IPS-18a (cell line): ENCODE data around the gene ADARB1.

Experiments
- H3K27ac ChIP-seq: one replicate; pipeline ENCODE4 v1.5.1; 2013; ENCODE audit warnings: low read length
- H3K27me3 ChIP-seq: one replicate; pipeline ENCODE4 v1.6.1; 2013; ENCODE audit warnings: mild to moderate bottlenecking, low read length; ENCODE audit not compliant: control insufficient read depth, insufficient read depth
- H3K36me3 ChIP-seq: one replicate; pipeline ENCODE4 v1.6.1; 2013; ENCODE audit warnings: low read depth, low read length; ENCODE audit not compliant: control insufficient read depth
- H3K4me1 ChIP-seq: one replicate; pipeline ENCODE4 v1.6.1; 2013; ENCODE audit warnings: low read depth, low read length; ENCODE audit not compliant: control insufficient read depth
- H3K4me3 ChIP-seq: one replicate; pipeline ENCODE4 v1.5.1; 2013; ENCODE audit warnings: low read length
- H3K9ac ChIP-seq: one replicate; pipeline ENCODE4 v1.6.1; 2013; ENCODE audit warnings: mild to moderate bottlenecking, low read length, moderate library complexity
- H3K9me3 ChIP-seq: one replicate; pipeline ENCODE4 v1.6.1; 2013; ENCODE audit warnings: low read depth, low read length; ENCODE audit not compliant: control insufficient read depth

ADARB1 gene

GRCh38 chr21:45051580-45052434, 22.6 kb upstream of the ADARB1 start:
- Histone ChIP-seq H3K4me1 (peaks cover 14% of the 10 kb centered on the region), H3K27me3 (no peaks in the 10 kb centered on the region), H3K9me3 (no peaks in the 10 kb centered on the region), H3K36me3 (no peaks in the 10 kb centered on the region), H3K27ac (no peak overlapping the region), H3K9ac (no peak overlapping the region), H3K4me3 (no peak overlapping the region)

DNA sequence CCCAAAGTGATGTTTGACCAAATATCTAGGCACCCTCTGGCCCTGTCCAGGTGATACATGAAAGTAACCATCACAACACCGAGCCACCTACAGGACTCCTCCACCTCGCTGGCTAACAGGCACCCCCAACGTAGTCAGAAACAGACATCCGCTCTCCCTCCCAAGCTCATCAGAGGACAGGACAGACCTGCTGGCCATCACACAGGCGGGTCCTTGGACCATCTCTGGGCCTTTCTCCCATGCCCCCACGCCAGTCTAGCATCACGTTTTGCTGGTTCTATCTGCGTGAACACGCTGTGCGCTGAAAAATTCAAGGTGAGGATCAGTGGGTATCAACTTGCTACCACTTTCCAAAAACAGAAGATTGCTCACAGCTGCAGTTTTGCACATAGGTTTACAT, 21.4 kb upstream of the ADARB1 start:
- H3K4me1 ChIP-seq, result peaks cover 14% of the 10 kb centered on the region
- H3K9me3 ChIP-seq, result no peaks in the 10 kb centered on the region
- H3K4me3 ChIP-seq, result no peak overlapping the region
- H3K9ac ChIP-seq, result no peak overlapping the region
- no peak overlapping the region for H3K27ac ChIP-seq
- no peaks in the 10 kb centered on the region for H3K27me3 ChIP-seq
- H3K36me3 ChIP-seq, result no peaks in the 10 kb centered on the region

GRCh38 chr21:45053561-45054226, 20.7 kb upstream of the ADARB1 start:
- H3K4me1 ChIP-seq, result peaks cover 14% of the 10 kb centered on the region
- no peak overlapping the region for H3K27ac ChIP-seq

DNA sequence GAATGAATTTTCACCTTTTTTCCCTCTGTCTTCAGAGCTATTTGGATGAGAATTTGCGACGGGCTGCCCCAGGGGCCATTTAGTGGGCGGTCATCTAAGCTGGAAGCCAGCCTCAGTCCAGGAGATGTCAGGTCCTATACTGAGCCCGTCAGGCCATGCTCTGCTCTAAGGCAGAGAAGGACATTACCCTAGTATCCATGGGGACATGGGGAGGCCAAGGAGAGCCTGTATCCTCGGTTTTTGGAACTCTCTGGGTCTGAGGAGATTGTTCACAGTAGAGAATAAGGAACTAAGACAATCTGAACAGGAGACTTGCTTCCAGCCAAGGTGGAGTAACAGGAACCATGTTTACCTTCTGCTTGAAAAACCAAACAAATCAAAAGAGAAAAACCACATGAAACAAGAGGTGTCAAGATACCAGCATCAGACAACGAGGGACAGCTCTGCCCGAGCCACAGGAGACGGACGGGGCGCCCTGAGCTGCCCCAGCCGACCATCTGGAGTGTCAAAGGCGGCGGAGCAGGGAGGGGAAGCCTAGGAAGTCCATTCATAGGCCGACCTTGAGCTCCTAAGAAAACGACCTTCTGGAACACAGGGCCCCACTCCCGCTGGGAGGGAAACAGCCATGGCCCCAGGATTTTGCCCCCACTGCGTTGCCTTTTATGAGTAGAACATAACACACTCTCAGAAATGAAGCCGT, 20.0 kb upstream of the ADARB1 start:
- Histone ChIP-seq H3K36me3 (no peaks in the 10 kb centered on the region), H3K9me3 (no peaks in the 10 kb centered on the region), H3K9ac (no peak overlapping the region), H3K27ac (no peak overlapping the region), H3K27me3 (no peaks in the 10 kb centered on the region), H3K4me1 (peaks cover 14% of the 10 kb centered on the region), H3K4me3 (no peak overlapping the region)

More at GRCh38 chr21:45053561-45054226, 20.7 kb upstream of the ADARB1 start:
- H3K36me3 ChIP-seq, result no peaks in the 10 kb centered on the region
- H3K9me3 ChIP-seq, result no peaks in the 10 kb centered on the region
- no peak overlapping the region for H3K4me3 ChIP-seq
- H3K27me3 ChIP-seq, result no peaks in the 10 kb centered on the region
- no peak overlapping the region for H3K9ac ChIP-seq

DNA sequence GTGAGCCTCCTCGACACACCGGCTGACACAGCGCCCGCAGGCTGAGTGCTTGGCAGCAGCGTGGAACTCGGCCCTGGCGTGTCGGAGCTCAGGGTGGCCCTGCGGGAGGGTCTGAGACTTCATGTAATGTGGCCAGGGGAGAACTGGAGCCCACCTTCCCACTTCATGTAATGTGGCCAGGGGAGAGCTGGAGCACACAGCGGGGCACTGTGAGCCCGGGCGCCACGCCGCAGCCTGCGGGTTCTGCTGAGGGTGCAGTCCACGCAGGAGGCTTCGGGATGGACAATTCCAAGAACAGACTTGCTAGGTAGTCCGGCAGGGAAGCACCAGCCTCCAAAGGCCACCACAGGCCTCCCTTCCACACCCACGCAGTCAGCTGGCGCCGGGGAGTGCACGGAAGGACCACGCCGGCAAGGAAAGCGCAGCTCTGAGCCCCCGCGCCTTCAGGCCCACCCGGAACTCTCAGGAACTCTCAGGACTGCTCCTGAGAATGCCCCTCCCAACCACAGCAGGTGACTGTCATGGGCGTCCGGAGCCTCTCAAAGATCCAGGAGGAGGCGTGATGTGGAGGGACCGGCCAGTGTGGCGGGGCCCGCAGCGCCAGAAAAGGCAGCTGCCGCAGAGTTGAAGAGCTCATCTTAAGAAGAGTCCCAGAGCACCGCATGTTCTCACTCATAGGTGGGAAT, 19.3 kb upstream of the ADARB1 start:
- no peak overlapping the region for H3K27ac ChIP-seq
- H3K9ac ChIP-seq, result no peak overlapping the region
- H3K4me1 ChIP-seq, result peaks cover 14% of the 10 kb centered on the region
- H3K4me3 ChIP-seq, result no peak overlapping the region
- H3K9me3 ChIP-seq, result no peaks in the 10 kb centered on the region
- H3K27me3 ChIP-seq, result no peaks in the 10 kb centered on the region
- no peaks in the 10 kb centered on the region for H3K36me3 ChIP-seq

- H3K9me3 ChIP-seq, result no peaks in the 10 kb centered on the region
- H3K27ac ChIP-seq, result no peak overlapping the region
- peaks cover 7% of the 10 kb centered on the region for H3K4me1 ChIP-seq
- no peak overlapping the region for H3K9ac ChIP-seq
- H3K36me3 ChIP-seq, result no peaks in the 10 kb centered on the region
- no peaks in the 10 kb centered on the region for H3K27me3 ChIP-seq
- H3K4me3 ChIP-seq, result no peak overlapping the region
Measured at GRCh38 chr21:45055861-45056260, 18.5 kb upstream of the ADARB1 start.

DNA sequence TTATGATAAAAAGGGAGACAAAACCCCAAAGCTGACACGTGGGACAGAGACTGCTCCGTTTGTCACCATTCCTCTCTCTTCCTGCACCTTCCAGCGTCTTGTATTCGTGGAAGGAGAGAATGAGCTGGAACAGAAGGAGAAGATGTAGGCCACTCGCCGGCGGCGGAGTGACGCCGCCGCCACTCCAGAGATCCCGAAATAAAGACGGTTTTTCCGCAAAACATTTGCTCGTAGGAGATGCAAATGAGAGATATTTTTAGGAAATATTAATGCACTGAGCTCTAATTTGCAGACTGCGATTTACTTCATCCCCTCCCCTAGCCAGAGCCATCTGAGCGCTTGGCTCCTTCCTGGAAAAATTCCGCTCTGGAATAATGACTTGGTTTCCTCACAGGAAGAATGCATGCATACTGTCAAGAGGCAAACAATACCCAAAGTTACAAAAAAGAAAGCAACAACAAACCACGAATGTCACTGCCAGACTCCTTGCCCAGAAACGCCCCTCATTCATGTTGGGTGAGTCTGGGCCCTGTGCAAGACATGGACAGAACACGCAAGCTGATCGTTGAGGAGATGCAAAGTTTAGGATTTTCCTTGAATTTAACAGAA, 18.0 kb upstream of the ADARB1 start:
- Histone ChIP-seq H3K27ac (no peak overlapping the region), H3K9me3 (no peaks in the 10 kb centered on the region), H3K9ac (no peak overlapping the region), H3K36me3 (no peaks in the 10 kb centered on the region), H3K4me1 (peaks cover 1% of the 10 kb centered on the region), H3K4me3 (no peak overlapping the region), H3K27me3 (no peaks in the 10 kb centered on the region)

GRCh38 chr21:45056917-45057560, 17.3 kb upstream of the ADARB1 start:
- H3K9ac ChIP-seq, result no peak overlapping the region
- no peaks in the 10 kb centered on the region for H3K27me3 ChIP-seq
- H3K4me3 ChIP-seq, result no peak overlapping the region
- H3K27ac ChIP-seq, result no peak overlapping the region
- H3K9me3 ChIP-seq, result no peaks in the 10 kb centered on the region
- no peaks in the 10 kb centered on the region for H3K4me1 ChIP-seq
- H3K36me3 ChIP-seq, result no peaks in the 10 kb centered on the region

DNA sequence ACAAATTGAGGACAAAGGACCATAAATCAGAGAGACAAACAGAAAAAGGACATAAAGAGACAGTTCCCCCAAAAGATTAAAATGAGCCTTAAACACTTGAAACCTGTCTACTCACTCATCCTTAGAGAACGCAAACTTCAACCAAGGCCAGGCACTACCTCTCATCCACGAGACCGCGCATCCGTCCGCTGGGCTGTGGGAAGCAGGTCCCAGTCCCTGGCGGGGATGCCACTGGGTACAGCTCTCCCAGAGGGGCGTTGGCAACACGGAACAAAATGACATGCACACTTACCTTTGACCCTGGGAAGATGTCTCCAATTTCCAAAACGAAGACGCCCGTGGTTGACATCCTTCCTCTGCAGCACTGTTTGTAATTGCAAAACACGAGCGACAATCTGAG, 16.5 kb upstream of the ADARB1 start:
- Histone ChIP-seq H3K27me3 (no peaks in the 10 kb centered on the region), H3K36me3 (no peaks in the 10 kb centered on the region), H3K27ac (no peak overlapping the region), H3K9me3 (no peaks in the 10 kb centered on the region), H3K4me3 (no peak overlapping the region), H3K9ac (no peak overlapping the region), H3K4me1 (no peaks in the 10 kb centered on the region)

- Histone ChIP-seq H3K36me3 (no peaks in the 10 kb centered on the region), H3K27ac (no peak overlapping the region), H3K9ac (no peak overlapping the region), H3K4me1 (peaks cover under 1% of the 10 kb centered on the region), H3K9me3 (no peaks in the 10 kb centered on the region), H3K27me3 (no peaks in the 10 kb centered on the region), H3K4me3 (no peak overlapping the region)
Measured at GRCh38 chr21:45059121-45059520, 15.3 kb upstream of the ADARB1 start.
